ENCODE data around the gene CCDC192. TPM values are rescaled to one million over a fixed set of nuclear protein-coding genes. Genes with fewer than 3 reads are reported as not detected.

The CCDC192 gene
- total and polyA plus RNA-seq, 2 of the 4 experiments (the other 2 are of a cell fraction) = not detected

- Histone ChIP-seq H3K79me1 (ENCODE audit: low read depth in 1 of 2, low read length in 2 of 2) (no peaks in the 10 kb centered on the region), H2AK9ac (replicated peaks; ENCODE audit: low read depth, low read length, poor library complexity) (no peak overlapping the region), H3K4me3 (ENCODE audit: insufficient read depth, low read depth, low read length) (no peak overlapping the region), H4K91ac (ENCODE audit: insufficient read depth, low read depth, low read length) (no peak overlapping the region), H3K9ac (ENCODE audit: low read depth, low read length) (no peak overlapping the region), H2BK20ac (ENCODE audit: low read depth, low read length) (no peak overlapping the region), H2AFZ (replicated peaks; ENCODE audit: low read length, poor library complexity) (no peak overlapping the region), H2AK5ac (ENCODE audit: low read depth, low read length) (no peak overlapping the region), H2BK5ac (ENCODE audit: low read depth, low read length, poor library complexity, severe bottlenecking) (no peak overlapping the region), H3K27ac (ENCODE audit: insufficient read depth, low read length) (no peak overlapping the region), H4K20me1 (ENCODE audit: insufficient read depth, low read length) (no peaks in the 10 kb centered on the region), H3K9me3 (ENCODE audit: control insufficient read depth, insufficient read depth, low read length) (no peaks in the 10 kb centered on the region; the same call in 1 of the 2 replicates), H3K14ac (replicated peaks; ENCODE audit: low read depth, low read length) (no peak overlapping the region), H3K36me3 (ENCODE audit: control insufficient read depth, insufficient read depth, low read length) (peaks cover 4% of the 10 kb centered on the region; the same call in 1 of the 2 replicates), H2BK15ac (ENCODE audit: low read depth, low read length) (no peak overlapping the region), H3K27me3 (ENCODE audit: control insufficient read depth, insufficient read depth, low read length) (no peaks in the 10 kb centered on the region), H3K56ac (ENCODE audit: extremely low read depth, insufficient read depth, low read length) (no peak overlapping the region), H4K8ac (ENCODE audit: low read depth in 2 of 2, low read length in 2 of 2) (no peak overlapping the region), H3K9me1 (ENCODE audit: insufficient read depth, low read length) (no peaks in the 10 kb centered on the region), H3K18ac (ENCODE audit: low read depth, low read length) (no peak overlapping the region), H4K5ac (ENCODE audit: low read depth, low read length) (no peak overlapping the region), H2BK120ac (ENCODE audit: low read depth, low read length) (no peak overlapping the region), H3K4ac (ENCODE audit: low read depth, low read length) (no peak overlapping the region), H3K4me2 (ENCODE audit: low read depth, low read length) (no peak overlapping the region), H3K4me1 (ENCODE audit: control insufficient read depth, insufficient read depth, low read length) (peaks cover 5% of the 10 kb centered on the region; the same call in 1 of the 2 replicates), H3K23ac (ENCODE audit: low read depth, low read length) (no peak overlapping the region)
- dilution Hi-C loops (cut with HindIII; ENCODE audit: low sequenced_read_pairs, unreplicated experiment) = no loop called here
- intact Hi-C loops (cut with micrococcal nuclease) = no loop called here
- no CpG with 5 or more reads among the region's 1 CpG for WGBS, 2 experiments (ENCODE audit: extremely low coverage in 2 of 2, insufficient read length in 1 of 2)
- CTCF ChIA-PET = no interaction called here
- DNase-seq = no peak
- in situ Hi-C loops (cut with MboI; ENCODE audit: low sequenced_read_pairs) = no loop called here
- ATAC-seq (ENCODE audit: low read depth) = no peak
- POLR2A ChIA-PET (ENCODE audit: unreplicated experiment) = no interaction called here
- TF ChIP-seq BHLHE40 (IDR thresholded peaks at IDR 0.05; ENCODE audit: low read depth, low read length) = no peak
- no peak for TF ChIP-seq FOS (IDR thresholded peaks at IDR 0.05; ENCODE audit: low read depth, low read length)
- TF ChIP-seq SMC3 (IDR thresholded peaks at IDR 0.05; ENCODE audit: low read depth, low read length) = no peak
- TF ChIP-seq MXI1 (IDR thresholded peaks at IDR 0.05; ENCODE audit: borderline replicate concordance, low read depth, low read length) = no peak
- no peak for TF ChIP-seq CEBPB (IDR thresholded peaks at IDR 0.05; ENCODE audit: low read depth, low read length)
- TF ChIP-seq RCOR1 (IDR thresholded peaks at IDR 0.05; ENCODE audit: insufficient replicate concordance, low read length) = no peak
- TF ChIP-seq, protein P1, sequence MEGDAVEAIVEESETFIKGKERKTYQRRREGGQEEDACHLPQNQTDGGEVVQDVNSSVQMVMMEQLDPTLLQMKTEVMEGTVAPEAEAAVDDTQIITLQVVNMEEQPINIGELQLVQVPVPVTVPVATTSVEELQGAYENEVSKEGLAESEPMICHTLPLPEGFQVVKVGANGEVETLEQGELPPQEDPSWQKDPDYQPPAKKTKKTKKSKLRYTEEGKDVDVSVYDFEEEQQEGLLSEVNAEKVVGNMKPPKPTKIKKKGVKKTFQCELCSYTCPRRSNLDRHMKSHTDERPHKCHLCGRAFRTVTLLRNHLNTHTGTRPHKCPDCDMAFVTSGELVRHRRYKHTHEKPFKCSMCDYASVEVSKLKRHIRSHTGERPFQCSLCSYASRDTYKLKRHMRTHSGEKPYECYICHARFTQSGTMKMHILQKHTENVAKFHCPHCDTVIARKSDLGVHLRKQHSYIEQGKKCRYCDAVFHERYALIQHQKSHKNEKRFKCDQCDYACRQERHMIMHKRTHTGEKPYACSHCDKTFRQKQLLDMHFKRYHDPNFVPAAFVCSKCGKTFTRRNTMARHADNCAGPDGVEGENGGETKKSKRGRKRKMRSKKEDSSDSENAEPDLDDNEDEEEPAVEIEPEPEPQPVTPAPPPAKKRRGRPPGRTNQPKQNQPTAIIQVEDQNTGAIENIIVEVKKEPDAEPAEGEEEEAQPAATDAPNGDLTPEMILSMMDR (conservative IDR thresholded peaks at IDR 0.05; ENCODE audit: low read depth, low read length) = no peak
- TF ChIP-seq USF2 (IDR thresholded peaks at IDR 0.05; ENCODE audit: low read depth, low read length) = no peak
- no peak for TF ChIP-seq POLR2A (IDR thresholded peaks at IDR 0.05; ENCODE audit: low read depth, low read length)
- no peak for TF ChIP-seq NFE2L2 (IDR thresholded peaks at IDR 0.05; ENCODE audit: low read depth, low read length)
- no peak for TF ChIP-seq CHD1 (IDR thresholded peaks at IDR 0.05; ENCODE audit: low read depth, low read length)
- TF ChIP-seq MAFK (IDR thresholded peaks at IDR 0.05; ENCODE audit: low read depth, low read length) = no peak
- TF ChIP-seq, protein P2, sequence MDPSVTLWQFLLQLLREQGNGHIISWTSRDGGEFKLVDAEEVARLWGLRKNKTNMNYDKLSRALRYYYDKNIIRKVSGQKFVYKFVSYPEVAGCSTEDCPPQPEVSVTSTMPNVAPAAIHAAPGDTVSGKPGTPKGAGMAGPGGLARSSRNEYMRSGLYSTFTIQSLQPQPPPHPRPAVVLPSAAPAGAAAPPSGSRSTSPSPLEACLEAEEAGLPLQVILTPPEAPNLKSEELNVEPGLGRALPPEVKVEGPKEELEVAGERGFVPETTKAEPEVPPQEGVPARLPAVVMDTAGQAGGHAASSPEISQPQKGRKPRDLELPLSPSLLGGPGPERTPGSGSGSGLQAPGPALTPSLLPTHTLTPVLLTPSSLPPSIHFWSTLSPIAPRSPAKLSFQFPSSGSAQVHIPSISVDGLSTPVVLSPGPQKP (IDR thresholded peaks at IDR 0.05; ENCODE audit: borderline replicate concordance, low read depth, low read length) = no peak
- TF ChIP-seq MAZ (IDR thresholded peaks at IDR 0.05; ENCODE audit: borderline replicate concordance, low read depth, low read length) = no peak
- TF ChIP-seq RFX5 (IDR thresholded peaks at IDR 0.05; ENCODE audit: low read depth, low read length) = no peak
- BruUV-seq (replicated peaks) = no TSS peak
Observed at GRCh38 chr5:127967983-127968592, 264.9 kb downstream of the CCDC192 start.

All from IMR-90 (cell line).